Measurements from ENCODE around the gene TAF4.
"Not testable (repeated sequence)": the region's sequence is repeated elsewhere in the genome, so short reads cannot be mapped to it uniquely, and the experiment has no call there.

The TAF4 gene

DNA sequence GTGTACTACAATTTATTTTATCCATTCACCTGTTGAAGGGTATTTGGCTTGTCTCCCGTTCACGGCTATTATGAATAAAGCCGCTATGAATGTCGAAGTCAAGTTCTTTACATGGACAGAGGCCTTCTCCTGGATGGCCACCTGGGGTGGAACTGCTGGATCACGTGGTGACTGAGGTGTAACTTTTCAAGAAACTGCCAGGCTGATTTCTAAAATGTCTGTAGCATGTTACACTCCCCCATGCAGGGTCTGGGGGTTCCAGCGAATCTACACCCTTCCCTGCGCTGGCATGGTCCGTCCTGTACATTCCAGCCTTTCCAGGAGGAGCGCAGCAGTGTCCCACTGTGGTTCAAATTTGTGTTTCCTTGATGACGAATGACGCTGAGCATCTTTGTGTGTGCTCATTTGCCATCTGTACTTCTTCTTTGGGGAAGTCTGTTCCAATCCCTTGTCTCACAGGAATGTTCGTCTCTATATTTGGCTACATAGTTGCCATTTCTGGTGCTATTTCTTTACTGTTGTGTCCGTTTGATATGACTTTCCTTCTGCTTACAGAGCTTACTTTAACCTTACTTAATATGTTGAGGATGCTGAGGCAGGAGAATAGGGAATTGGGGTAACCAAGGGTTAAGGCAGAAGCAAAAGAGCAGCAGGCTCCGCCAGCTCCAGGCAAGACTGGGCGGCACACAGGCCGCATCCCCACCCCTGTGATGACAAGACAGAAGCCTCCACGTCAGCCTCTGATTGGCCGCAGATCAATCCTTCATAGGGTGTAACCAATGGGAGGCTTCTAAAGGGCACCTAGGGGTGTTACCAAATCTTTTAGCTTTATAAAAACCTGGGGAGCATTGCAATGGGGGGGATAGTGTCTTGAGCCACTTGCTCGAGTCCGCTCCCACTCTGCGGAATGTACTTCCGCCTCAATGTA is 106.6 kb downstream of the TAF4 start:
- DNase-seq: no peak

DNA sequence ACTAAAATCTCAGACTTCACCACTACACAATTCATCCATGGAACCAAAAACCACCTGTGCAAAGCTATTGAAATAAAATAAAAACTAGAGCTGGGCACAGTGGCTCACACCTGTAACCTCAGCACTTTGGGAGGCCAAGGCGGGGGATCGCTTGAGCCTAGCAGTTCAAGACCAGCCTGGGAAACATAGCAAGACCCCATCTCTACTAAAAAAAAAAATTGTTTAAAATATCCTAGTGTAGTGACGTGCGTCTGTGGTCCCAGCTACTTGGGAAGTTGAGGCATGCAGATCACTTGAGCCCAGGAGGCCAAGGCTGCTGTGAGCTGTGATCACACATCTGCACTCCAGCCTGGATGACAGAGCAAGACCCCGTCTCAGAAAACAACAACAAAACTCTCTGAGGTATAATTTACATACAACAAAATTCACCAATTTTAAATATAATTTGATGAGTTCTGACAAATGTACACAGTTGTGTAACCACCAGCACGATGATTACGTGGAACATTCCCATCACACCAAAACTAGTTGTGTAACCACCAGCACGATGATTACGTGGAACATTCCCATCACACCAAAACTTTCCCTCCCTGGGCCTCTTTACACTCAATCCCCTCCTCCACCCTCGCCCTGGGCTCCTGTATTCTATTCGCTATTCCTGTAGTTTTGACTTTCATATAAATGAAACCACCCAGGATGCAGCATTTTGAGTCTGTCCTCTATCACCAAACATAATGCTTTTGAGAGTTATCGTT is 107.5 kb downstream of the TAF4 start:
- no peak for DNase-seq

DNA sequence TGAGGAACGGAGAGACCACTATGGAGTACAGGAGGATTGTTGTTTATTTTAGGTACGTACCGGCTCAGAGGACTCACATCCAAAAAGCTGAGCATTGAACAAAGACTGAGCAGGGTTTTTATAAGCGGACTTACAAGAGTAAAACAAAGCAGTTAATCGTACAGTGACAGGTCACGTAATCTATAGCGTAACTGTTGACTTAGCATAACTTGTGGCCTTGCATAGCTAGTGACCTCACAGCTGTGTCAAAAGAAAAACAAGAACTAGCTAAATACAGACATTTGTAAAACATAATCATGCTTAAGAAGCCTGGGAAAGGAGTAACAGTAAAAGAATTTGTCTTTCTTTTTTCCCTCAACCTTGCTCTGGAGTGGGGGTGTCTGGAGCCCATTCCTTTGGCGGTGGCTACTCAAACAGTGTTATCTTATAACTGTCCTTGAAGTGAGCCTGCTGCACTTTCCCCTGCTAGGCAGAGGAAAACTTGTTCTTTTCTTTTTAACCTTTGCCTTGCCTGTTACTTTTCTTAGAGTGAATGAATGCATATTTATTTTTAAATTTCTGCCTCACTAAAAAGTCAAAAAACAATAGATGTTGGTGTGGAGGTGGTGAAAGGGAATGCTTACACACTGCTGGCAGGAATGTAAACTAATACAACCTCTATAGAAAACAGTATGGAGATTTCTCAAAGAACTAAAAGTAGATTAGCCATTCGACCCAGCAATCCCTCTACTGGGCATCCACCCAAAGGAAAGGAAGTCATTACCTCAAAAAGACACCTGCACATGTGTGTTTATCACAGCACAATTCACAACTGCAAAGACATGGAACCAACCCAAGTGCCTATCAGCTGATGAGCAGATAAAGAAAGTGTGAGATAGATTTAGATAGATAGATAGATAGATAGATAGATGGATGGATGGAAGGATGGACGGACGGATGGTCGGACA is 109.0 kb downstream of the TAF4 start:
- DNase-seq: no peak

DNA sequence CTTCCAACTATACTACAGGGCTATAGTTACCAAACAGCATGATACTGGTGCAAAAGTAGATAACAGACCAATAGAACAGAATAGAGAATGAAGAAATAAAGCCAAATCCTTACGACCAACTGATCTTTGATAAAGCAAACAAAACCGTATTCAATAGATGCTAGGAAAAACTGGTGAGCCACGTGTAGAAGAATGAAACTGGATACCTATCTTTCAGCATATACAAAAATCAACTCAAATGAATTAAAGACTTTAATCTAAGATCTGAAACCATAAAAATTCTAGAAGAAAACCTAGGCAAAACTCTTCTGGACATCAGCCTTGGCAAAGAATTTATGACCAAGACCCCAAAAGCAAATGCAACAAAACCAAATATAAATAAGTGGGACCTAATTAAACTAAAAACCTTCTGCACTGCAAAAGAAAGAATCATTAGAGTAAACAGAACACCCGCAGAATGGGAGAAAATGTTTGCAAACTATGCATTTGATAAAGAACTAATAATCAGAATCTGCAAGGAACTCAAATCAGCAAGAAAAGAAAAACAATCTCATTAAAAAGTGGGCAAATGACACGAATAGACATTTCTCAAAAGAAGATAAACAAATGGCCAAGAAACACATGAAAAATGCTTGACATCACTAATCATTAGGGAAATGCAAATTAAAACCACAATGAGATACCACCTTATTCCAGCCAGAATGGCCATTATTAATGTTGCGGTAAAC is 109.8 kb downstream of the TAF4 start:
- no peak for DNase-seq

DNA sequence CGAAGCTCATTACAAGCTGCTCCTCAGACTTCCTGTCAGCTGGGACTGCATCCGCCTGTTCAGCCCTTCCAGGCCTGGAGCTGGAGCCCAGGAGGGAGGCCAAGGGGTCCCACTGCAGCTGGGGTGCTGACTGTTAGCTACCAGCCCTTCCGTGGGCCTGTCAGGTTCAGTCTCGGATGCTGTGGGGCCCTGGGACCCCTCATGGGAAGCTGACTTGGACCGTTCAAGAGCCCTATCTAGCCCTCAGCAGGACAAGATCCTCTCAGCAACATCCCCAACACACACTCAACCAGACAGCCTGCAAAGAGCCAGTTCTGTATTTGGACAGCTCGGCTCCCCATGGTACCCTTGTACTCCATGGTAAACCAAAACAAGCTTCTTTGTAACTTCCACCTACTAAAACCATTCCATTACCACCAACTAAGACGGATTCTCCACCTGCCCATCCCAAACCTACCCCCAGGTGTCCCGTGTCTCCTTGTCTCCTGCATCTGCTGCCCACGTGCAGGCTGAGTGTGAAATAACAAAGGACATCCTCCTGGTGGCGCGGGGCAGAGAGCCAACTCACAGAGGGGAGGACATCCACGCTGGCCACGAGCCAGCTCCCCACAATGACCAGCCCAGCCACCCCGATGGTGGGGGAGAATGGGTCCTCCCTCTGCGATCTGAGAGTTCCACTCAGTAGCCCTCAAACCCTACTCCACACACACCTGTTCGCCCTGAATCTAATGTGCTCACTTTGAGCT is 111.2 kb downstream of the TAF4 start:
- no peak for DNase-seq

DNA sequence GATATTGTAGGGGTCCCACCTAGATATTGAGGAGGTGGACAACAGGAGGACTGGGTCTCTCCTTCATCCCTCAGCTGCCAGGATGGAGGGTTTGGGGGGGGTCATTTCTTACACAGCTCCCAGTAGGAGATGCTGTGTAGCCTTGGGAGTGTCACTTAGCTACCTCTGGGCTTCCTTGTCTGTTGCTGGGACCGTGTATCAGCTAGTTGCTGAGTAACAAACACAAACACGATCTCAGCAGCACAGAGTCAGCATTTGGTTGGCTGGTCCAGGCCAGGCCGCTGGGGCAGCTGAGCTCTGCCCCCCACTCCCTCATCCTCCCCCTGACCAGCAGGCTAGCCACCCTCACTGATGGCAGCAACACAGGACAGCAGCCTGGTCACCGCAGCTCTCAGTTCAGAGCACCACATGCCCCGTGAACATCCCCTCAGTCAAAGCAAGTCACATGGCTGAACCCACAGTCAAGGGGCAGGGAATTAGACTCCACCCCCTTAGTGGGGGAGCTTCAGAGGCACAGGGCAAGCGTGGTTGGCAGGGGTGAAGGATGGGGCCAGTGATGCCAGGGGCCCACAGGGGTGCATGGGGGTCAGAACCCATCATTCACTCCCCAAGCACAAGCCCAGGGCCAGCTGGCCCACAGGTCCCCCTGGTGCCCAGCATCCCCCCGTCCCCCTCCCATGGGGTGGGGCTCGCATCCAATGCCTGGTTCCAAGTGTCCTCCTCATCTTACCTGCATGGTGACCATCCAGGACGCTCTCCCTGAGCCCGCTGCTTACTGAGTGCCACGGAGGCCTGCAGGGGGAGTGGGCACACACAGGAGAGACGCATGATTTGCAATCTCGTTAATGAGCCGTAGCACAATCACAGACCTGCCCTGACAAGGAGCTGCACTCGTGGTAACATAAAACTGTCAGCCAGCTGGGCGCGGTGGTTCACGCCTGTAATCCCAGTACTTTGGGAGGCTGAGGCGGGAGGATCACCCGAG is 112.4 kb downstream of the TAF4 start:
- DNase-seq: no peak

DNA sequence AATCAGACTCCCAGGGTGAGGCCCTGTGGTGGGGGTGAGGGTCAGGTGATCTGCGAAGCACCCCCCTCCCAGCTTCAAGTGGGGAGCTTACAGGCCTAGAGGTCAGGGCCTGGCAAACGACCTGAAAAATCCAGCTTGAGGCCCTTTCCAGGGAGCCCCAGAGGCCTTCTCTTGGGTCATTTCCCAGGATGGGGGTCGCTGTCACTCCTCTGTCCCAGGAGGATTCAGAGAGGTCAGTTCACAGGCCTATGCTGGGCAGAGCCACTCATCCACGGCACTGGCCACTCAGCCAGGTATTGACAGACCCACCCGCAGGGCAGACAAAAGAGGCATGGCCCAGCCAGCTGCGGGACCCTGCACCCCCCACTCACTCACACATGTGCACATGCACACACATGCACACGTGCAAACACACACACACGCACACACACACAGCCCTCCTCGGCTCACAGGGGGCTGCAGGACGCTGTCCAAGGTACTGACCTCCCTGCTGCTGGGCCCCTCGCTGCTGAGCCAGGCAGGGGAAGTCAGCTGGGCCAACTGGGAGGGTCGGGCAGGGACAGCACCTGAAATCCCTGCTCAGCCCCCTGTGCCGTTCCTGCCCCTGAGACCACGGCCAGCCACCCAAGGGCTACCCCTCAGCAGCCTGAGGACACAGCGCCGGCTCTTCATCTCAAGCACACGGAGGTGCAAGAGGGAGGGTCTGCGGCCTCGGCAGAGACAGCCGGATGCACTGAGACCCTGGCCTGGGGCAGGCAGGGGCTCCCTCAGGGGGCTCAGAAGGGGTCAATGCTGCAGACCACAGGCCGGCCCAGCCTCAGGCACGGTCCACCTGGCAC is 113.8 kb downstream of the TAF4 start:
- DNase-seq: no peak

DNA sequence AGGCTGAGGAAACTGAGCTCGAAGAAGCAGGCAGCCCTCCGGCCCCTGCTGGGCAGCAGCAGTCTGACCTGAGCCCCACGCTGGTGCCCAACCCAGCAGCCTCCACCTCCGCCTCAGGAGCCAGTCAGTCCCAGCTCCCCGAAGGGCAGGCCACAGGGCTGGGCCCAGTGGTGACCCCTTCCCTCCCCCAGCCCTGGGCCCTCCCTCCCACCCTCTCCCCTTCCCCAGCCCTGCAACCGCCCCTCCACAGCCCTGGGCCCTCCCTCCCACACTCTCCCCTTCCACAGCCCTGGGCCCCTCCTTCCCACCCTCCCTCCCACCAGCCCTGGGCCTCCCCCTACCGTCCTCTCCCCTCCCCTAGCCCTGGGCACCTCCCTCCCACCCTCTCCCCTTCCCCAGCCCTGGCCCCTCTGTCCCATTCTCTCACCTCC is 115.0 kb downstream of the TAF4 start:
- DNase-seq: no peak

DNA sequence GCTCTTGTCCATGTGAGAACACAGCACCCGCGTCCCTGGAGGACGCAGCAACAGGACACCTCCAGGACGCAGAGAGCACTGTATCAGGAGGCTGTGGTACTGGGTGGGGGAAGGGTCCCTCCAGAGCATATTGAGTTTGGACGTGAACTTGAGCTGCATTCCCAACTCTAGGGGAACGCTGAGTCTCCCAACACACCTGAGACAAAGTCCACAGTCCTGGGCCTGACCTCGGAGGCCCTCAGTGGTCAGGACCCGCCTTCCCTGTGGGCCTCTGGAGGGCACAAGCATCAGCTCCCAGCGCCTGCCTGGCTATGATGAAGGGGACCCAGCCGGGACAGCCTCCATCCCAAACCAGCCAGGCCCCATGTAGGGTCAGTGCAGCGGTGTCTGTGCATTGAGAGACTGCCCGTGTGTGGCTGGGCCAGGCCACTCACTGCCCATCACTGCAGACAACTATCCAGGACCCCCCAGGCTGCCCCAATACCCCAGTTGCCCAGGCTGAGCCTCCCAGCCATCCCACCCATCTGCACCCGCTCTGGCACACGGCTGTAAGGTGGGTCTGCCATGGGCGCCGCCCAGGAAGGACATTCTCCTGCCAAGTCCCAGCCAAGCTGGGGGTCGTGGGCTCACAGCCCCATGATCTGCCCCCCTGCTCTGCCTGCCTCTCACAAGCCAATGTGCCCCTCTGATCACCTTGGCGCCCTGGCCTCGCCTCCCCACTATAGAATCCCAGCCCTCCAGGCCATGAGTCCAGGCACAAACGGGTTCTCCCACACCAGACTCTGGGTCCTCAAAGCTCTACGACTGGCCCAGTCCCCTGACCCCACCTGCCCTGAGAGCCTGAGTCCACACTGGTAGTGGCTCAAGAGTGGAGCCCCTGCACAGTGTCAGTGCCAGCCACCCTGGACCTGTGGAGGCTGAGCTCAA is 115.7 kb downstream of the TAF4 start:
- DNase-seq: no peak

DNA sequence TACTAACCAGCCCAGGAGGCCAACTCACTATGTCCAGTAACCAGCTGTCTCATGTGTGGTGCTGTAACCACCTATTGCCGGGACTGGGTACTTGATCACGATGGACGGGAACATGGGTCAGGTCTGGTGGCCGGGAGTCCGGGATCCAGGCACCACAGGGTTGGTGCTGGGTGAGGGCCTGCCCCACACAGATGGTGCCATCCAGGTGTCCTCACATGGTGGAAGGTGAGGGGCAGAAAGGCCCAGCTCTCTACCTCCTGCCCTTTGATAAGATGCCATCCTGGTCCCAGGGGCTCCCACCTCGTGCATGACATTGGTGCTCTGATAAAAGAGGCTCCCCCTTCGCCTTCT is 116.3 kb downstream of the TAF4 start:
- DNase-seq: no peak

DNA sequence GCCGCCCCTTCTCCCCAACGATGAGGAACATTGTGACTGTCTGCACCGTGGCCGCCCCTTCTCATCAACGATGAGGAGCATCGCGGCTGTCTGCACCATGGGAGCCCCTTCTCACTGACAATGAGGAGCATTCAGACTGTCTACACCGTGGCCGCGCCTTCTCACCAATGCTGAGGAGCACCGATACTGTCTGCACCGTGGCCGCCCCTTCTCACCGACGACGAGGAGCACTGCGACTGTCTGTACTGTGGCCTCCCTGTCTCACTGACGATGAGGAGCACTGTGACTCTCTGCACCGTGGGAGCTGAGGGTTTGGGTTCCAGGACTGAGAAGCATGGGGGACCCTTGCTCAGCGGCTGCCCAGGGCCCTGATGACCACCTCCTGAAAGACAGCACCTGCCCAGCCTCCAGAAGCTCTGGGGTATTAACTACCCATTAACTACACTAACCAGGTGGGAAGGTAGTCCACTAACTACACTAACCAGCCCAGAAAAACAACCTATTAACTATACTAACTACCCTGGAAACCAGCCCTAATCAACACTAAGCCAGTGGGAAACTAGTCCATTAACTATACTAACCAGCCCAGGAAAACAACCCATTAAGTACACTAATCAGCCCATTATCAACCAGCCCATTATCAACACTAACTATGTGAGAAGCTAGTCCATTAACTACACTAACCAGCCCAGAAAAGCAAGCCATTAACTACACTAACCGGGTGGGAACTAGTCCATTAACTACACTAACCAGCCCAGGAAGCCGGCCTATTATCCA is 116.9 kb downstream of the TAF4 start:
- no peak for DNase-seq

DNA sequence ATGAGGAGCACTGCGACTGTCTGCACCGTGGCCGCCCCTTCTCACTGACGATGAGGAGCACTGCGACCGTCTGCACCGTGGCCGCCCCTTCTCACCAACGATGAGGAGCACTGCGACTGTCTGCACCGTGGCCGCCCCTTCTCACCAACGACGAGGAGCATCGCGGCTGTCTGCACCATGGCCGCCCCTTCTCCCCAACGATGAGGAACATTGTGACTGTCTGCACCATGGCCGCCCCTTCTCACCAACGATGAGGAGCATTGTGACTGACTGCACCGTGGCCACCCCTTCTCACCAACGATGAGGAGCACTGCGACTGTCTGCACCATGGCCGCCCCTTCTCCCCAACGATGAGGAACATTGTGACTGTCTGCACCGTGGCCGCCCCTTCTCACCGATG is 117.6 kb downstream of the TAF4 start:
- DNase-seq: not testable (repeated sequence)

DNA sequence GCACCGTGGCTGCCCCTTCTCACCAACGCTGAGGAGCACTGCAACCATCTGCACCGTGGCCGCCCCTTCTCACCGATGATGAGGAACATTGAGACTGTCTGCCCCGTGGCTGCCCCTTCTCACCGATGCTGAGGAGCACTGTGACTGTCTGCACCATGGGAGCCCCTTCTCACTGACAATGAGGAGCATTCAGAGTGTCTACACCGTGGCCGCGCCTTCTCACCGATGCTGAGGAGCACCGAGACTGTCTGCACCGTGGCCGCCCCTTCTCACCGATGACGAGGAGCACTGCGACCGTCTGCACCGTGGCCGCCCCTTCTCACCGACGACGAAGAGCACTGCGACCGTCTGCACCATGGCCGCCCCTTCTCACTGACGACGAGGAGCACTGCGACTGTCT is 120.2 kb downstream of the TAF4 start:
- DNase-seq: not testable (repeated sequence)

DNA sequence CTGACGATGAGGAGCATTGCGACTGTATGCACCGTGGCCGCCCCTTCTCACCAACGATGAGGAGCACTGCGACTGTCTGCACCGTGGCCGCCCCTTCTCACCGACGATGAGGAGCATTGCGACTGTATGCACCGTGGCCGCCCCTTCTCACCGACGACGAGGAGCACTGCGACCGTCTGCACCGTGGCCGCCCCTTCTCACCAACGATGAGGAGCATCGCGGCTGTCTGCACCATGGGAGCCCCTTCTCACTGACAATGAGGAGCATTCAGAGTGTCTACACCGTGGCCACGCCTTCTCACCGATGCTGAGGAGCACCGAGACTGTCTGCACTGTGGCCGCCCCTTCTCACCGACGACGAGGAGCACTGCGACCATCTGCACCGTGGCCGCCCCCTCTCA is 120.7 kb downstream of the TAF4 start:
- DNase-seq: not testable (repeated sequence)

DNA sequence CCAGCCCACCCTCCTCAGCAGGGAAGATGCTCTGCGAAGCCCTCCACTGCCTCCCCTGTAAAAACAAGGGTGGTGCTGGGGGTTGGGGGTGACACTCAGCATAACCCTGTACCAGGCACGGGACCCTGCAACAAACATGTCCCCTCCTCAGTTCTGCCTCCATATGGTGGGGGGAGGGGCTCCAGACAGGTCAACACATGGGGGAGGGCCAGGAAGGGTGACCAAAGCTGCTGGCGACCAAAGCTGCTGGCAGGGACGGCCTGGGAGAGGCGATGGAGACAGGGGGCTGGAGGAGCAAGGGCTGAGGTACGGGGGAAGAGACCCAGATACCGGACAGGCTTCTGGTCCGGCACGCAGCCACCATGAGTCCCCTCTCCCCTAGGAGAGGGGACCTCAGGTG is 123.2 kb downstream of the TAF4 start:
- DNase-seq: no peak

DNA sequence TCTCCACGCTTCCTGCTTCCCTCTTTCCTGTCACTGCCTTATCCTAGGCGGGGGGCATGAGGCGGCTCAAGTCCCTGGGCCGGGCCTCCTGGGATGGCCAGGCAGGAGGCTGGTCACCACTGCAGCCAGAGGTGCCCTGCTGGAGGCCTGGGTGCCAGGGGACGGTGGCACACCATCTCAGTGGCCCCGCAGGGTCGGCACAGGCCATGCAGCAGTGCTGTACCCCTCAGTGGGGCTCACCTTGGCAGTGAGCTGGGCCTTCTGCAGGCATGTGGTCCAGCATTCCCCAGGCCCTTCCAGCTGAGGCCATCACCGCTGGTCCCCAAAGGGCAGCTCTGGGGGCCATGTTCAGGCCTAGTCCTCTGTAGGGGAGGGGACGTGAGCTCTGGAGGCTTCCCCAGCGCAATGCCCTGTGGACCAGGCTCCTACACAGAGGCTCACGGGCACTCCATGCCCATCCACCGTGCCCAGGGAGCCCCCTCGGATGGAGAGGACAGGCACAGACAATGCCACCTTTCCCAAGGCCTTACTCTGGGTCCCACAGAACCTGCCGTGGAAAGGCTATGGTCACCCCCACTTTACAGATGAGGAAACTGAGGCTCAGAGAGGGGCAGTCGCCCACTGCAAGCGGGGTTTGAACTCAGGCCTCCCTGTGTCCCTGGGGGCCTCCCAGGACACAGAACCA is 123.8 kb downstream of the TAF4 start:
- DNase-seq: no peak
